ENCODE measurements around the gene PYROXD2.

Gene PYROXD2

DNA sequence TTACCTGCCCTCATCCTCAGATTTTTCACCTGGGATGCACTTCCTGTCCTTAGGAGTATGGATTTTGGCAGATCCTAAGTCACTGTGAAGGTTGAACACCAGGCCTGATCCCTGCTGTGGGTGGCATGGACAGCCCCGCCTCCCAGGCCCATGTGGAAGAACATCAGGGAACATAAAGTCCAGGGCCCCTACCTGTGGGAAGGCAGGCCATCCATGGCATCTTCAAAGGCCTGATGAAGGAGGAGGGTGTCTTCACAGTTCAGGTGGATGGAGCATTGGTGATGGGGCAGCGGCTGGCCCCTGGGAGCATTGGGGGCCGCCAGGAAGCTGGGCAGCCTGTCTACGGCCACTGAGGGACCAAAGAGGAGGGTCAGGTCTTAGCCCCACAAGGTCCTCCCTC lies 24.6 kb downstream of the PYROXD2 start:
- H2AFZ ChIP-seq (ENCODE audit: low read depth, low read length): no peak overlapping the region
- no peak overlapping the region for H3K9ac ChIP-seq (ENCODE audit: low read length)
- no peaks in the 10 kb centered on the region for H3K27me3 ChIP-seq (ENCODE audit: low read depth, low read length)
- no peaks in the 10 kb centered on the region for H3K79me2 ChIP-seq (ENCODE audit: low read length)
- no peak overlapping the region for H3K27ac ChIP-seq (ENCODE audit: low read length)
- no peaks in the 10 kb centered on the region for H4K20me1 ChIP-seq (ENCODE audit: insufficient read depth, low read length)
- H3K4me2 ChIP-seq (ENCODE audit: low read length): no peak overlapping the region
- H3K36me3 ChIP-seq (replicated peaks; ENCODE audit: low read depth, low read length): no peaks in the 10 kb centered on the region
- H3K9me3 ChIP-seq (ENCODE audit: insufficient read depth, low read length): no peaks in the 10 kb centered on the region
- no peak overlapping the region for H3K4me3 ChIP-seq (ENCODE audit: low read length)
- peaks cover 18% of the 10 kb centered on the region for H3K4me1 ChIP-seq (ENCODE audit: low read length)
- TF ChIP-seq, protein P1, sequence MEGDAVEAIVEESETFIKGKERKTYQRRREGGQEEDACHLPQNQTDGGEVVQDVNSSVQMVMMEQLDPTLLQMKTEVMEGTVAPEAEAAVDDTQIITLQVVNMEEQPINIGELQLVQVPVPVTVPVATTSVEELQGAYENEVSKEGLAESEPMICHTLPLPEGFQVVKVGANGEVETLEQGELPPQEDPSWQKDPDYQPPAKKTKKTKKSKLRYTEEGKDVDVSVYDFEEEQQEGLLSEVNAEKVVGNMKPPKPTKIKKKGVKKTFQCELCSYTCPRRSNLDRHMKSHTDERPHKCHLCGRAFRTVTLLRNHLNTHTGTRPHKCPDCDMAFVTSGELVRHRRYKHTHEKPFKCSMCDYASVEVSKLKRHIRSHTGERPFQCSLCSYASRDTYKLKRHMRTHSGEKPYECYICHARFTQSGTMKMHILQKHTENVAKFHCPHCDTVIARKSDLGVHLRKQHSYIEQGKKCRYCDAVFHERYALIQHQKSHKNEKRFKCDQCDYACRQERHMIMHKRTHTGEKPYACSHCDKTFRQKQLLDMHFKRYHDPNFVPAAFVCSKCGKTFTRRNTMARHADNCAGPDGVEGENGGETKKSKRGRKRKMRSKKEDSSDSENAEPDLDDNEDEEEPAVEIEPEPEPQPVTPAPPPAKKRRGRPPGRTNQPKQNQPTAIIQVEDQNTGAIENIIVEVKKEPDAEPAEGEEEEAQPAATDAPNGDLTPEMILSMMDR (IDR thresholded peaks at IDR 0.05; ENCODE audit: low read depth, low read length): no peak
- TF ChIP-seq EZH2phosphoT487 (IDR thresholded peaks at IDR 0.05; ENCODE audit: low read depth): no peak

DNA sequence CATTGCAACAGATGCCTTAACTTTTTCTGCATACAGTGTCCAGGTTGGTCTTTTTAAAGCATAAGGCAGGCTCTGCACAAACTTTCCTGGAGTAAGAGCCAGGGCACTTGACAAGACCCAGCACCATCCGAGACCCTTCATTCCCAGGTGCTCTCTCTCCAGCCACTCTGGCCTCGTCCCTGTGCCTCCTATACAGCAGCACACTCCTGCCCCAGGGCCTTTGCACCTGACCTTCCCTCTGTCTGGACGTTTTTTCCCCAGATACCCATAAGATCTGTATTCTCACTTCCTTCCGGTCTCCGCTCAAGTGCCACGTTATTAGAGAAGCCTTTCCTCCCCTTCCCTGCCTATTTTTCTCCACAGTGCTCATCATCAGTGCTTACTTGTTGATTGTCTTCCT lies 25.6 kb downstream of the PYROXD2 start:
- H3K9me3 ChIP-seq (ENCODE audit: insufficient read depth, low read length): no peaks in the 10 kb centered on the region
- no peak overlapping the region for H3K27ac ChIP-seq (ENCODE audit: low read length)
- no peaks in the 10 kb centered on the region for H3K36me3 ChIP-seq (replicated peaks; ENCODE audit: low read depth, low read length)
- no peak overlapping the region for H3K4me2 ChIP-seq (ENCODE audit: low read length)
- H3K4me1 ChIP-seq (ENCODE audit: low read length): peaks cover 12% of the 10 kb centered on the region
- no peaks in the 10 kb centered on the region for H3K27me3 ChIP-seq (ENCODE audit: low read depth, low read length)
- H3K4me3 ChIP-seq (ENCODE audit: low read length): no peak overlapping the region
- no peak overlapping the region for H3K9ac ChIP-seq (ENCODE audit: low read length)
- no peak overlapping the region for H2AFZ ChIP-seq (ENCODE audit: low read depth, low read length)
- no peaks in the 10 kb centered on the region for H3K79me2 ChIP-seq (ENCODE audit: low read length)
- no peaks in the 10 kb centered on the region for H4K20me1 ChIP-seq (ENCODE audit: insufficient read depth, low read length)
- TF ChIP-seq EZH2phosphoT487 (IDR thresholded peaks at IDR 0.05; ENCODE audit: low read depth): no peak
- TF ChIP-seq, protein P1 (IDR thresholded peaks at IDR 0.05; ENCODE audit: low read depth, low read length): no peak

DNA sequence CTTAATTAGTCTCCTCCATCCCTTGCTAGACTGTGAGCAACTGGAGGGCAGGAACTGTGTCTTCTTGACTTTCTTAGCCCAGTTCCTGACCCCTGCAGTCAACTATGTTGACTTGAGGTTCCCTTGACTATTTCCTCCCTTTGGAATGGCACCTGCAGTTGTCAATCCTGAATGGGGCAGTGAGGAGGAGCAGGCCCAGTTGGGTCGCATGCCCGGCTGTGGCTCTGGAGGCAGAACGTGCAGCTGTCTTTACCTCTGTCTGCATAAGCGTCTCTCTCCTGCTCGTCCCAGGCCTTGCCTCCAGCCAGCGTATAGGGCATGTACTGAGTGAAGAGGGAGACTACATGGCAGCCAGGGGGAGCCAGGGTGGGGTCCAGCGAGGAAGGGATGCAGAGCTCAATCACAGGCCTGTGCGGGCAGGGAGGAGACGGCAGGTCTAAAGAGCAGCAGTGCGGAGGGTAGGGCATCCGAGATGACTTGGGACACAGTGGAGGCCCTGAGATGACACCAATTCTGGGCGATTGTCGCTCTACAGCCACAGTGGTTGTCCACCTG lies 26.8 kb downstream of the PYROXD2 start:
- no peaks in the 10 kb centered on the region for H3K79me2 ChIP-seq (ENCODE audit: low read length)
- H4K20me1 ChIP-seq (ENCODE audit: insufficient read depth, low read length): no peaks in the 10 kb centered on the region
- H3K27me3 ChIP-seq (ENCODE audit: low read depth, low read length): no peaks in the 10 kb centered on the region
- no peak overlapping the region for H3K4me2 ChIP-seq (ENCODE audit: low read length)
- H2AFZ ChIP-seq (ENCODE audit: low read depth, low read length): no peak overlapping the region
- H3K4me1 ChIP-seq (ENCODE audit: low read length): peaks cover 7% of the 10 kb centered on the region
- H3K9ac ChIP-seq (ENCODE audit: low read length): no peak overlapping the region
- no peak overlapping the region for H3K27ac ChIP-seq (ENCODE audit: low read length)
- no peaks in the 10 kb centered on the region for H3K9me3 ChIP-seq (ENCODE audit: insufficient read depth, low read length)
- TF ChIP-seq EZH2phosphoT487 (IDR thresholded peaks at IDR 0.05; ENCODE audit: low read depth): no peak
- TF ChIP-seq, protein P1 (IDR thresholded peaks at IDR 0.05; ENCODE audit: low read depth, low read length): no peak
- H3K36me3 ChIP-seq (replicated peaks; ENCODE audit: low read depth, low read length): no peaks in the 10 kb centered on the region
- no peak overlapping the region for H3K4me3 ChIP-seq (ENCODE audit: low read length)

DNA sequence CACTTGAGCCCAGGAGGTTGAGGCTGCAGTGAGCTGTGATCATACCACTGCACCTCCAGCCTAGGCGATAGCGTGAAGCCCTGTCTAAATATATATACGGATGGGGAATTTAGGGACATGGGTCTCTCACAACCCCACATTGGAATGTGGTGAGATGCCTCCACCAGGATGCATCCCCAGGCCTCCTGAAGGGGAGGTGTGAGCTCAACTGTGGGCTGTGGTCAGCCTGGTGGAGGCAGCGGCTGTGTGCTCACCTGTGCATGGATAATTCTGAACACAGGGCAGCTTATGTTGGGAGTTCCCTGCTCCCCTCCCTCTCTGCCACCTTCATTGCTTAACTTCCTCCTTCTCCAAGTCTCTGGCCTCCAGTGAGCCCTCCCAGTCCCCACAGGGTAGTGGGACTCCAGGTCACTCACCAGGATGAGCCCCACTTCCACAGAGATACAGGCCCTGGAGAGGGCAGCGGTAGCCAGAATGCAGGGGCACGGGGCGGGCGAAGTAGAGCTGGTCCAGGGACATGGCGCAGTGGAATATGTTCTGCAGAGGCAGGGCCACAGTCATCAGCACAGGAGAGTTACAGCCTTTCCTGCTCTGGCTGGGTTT lies 30.4 kb downstream of the PYROXD2 start:
- TF ChIP-seq EZH2phosphoT487 (IDR thresholded peaks at IDR 0.05; ENCODE audit: low read depth): no peak
- TF ChIP-seq, protein P1 (IDR thresholded peaks at IDR 0.05; ENCODE audit: low read depth, low read length): no peak
- H3K9me3 ChIP-seq (ENCODE audit: insufficient read depth, low read length): no peaks in the 10 kb centered on the region
- H3K4me2 ChIP-seq (ENCODE audit: low read length): no peak overlapping the region
- no peak overlapping the region for H3K27ac ChIP-seq (ENCODE audit: low read length)
- H3K4me1 ChIP-seq (ENCODE audit: low read length): no peaks in the 10 kb centered on the region
- H3K79me2 ChIP-seq (ENCODE audit: low read length): no peaks in the 10 kb centered on the region
- no peaks in the 10 kb centered on the region for H4K20me1 ChIP-seq (ENCODE audit: insufficient read depth, low read length)
- no peaks in the 10 kb centered on the region for H3K36me3 ChIP-seq (replicated peaks; ENCODE audit: low read depth, low read length)
- no peak overlapping the region for H3K4me3 ChIP-seq (ENCODE audit: low read length)
- no peak overlapping the region for H2AFZ ChIP-seq (ENCODE audit: low read depth, low read length)
- no peak overlapping the region for H3K9ac ChIP-seq (ENCODE audit: low read length)
- H3K27me3 ChIP-seq (ENCODE audit: low read depth, low read length): no peaks in the 10 kb centered on the region
